ENCODE data around the gene MDM4.

MDM4 gene

GRCh38 chr1:204599098-204599497 lies 82.9 kb downstream of the MDM4 start:
- TF ChIP-seq PAX5 (IDR thresholded peaks at IDR 0.05; ENCODE audit: insufficient read depth, low read length, severe bottlenecking) (no peak), TAF1 (IDR thresholded peaks at IDR 0.05; ENCODE audit: low read depth, low read length) (no peak), POLR2A (IDR thresholded peaks at IDR 0.05; ENCODE audit: low read depth, low read length) (no peak), POLR2AphosphoS5 (IDR thresholded peaks at IDR 0.05; ENCODE audit: low read depth, low read length) (no peak), SPI1 (IDR thresholded peaks at IDR 0.05; ENCODE audit: low read depth, low read length) (no peak)
- DNase-seq (ENCODE audit: insufficient read length, low spot score) (no peak), FAIRE-seq (no peak)

GRCh38 chr1:204599596-204599995 lies 83.4 kb downstream of the MDM4 start:
- DNase-seq (ENCODE audit: insufficient read length, low spot score) (no peak), FAIRE-seq (no peak)
- TF ChIP-seq POLR2A (IDR thresholded peaks at IDR 0.05; ENCODE audit: low read depth, low read length) (no peak), POLR2AphosphoS5 (IDR thresholded peaks at IDR 0.05; ENCODE audit: low read depth, low read length) (no peak), TAF1 (IDR thresholded peaks at IDR 0.05; ENCODE audit: low read depth, low read length) (no peak), PAX5 (IDR thresholded peaks at IDR 0.05; ENCODE audit: insufficient read depth, low read length, severe bottlenecking) (no peak)

GRCh38 chr1:204600203-204600602 lies 84.0 kb downstream of the MDM4 start:
- TF ChIP-seq PAX5 (IDR thresholded peaks at IDR 0.05; ENCODE audit: insufficient read depth, low read length, severe bottlenecking) (no peak), POU2F2 (IDR thresholded peaks at IDR 0.05; ENCODE audit: low read depth, low read length) (no peak), TAF1 (IDR thresholded peaks at IDR 0.05; ENCODE audit: low read depth, low read length) (no peak), SPI1 (IDR thresholded peaks at IDR 0.05; ENCODE audit: low read depth, low read length) (no peak), POLR2A (IDR thresholded peaks at IDR 0.05; ENCODE audit: low read depth, low read length) (no peak), POLR2AphosphoS5 (IDR thresholded peaks at IDR 0.05; ENCODE audit: low read depth, low read length) (no peak)
- DNase-seq (ENCODE audit: insufficient read length, low spot score) (no peak), FAIRE-seq (no peak)

- DNase-seq (ENCODE audit: insufficient read length, low spot score) = no peak
- TF ChIP-seq TAF1 (IDR thresholded peaks at IDR 0.05; ENCODE audit: low read depth, low read length) = no peak
- no peak for TF ChIP-seq POLR2A (IDR thresholded peaks at IDR 0.05; ENCODE audit: low read depth, low read length)
- TF ChIP-seq PAX5 (IDR thresholded peaks at IDR 0.05; ENCODE audit: insufficient read depth, low read length, severe bottlenecking) = no peak
- TF ChIP-seq POLR2AphosphoS5 (IDR thresholded peaks at IDR 0.05; ENCODE audit: low read depth, low read length) = no peak
- TF ChIP-seq POU2F2 (IDR thresholded peaks at IDR 0.05; ENCODE audit: low read depth, low read length) = no peak
- no peak for TF ChIP-seq SPI1 (IDR thresholded peaks at IDR 0.05; ENCODE audit: low read depth, low read length)
- no peak for FAIRE-seq
These were observed 84.8 kb downstream of the MDM4 start for GRCh38 chr1:204600968-204601367.

GRCh38 chr1:204602111-204602579 lies 85.9 kb downstream of the MDM4 start:
- FAIRE-seq = no peak
- TF ChIP-seq POLR2AphosphoS5 (IDR thresholded peaks at IDR 0.05; ENCODE audit: low read depth, low read length) (no peak), PAX5 (IDR thresholded peaks at IDR 0.05; ENCODE audit: insufficient read depth, low read length, severe bottlenecking) (no peak), POU2F2 (IDR thresholded peaks at IDR 0.05; ENCODE audit: low read depth, low read length) (no peak), TAF1 (IDR thresholded peaks at IDR 0.05; ENCODE audit: low read depth, low read length) (no peak), POLR2A (IDR thresholded peaks at IDR 0.05; ENCODE audit: low read depth, low read length) (no peak), SPI1 (IDR thresholded peaks at IDR 0.05; ENCODE audit: low read depth, low read length) (no peak)

GRCh38 chr1:204602871-204603542 lies 86.8 kb downstream of the MDM4 start:
- FAIRE-seq = no peak
- TF ChIP-seq SPI1 (IDR thresholded peaks at IDR 0.05; ENCODE audit: low read depth, low read length) = no peak
- TF ChIP-seq POLR2AphosphoS5 (IDR thresholded peaks at IDR 0.05; ENCODE audit: low read depth, low read length) = no peak
- no peak for TF ChIP-seq PAX5 (IDR thresholded peaks at IDR 0.05; ENCODE audit: insufficient read depth, low read length, severe bottlenecking)
- TF ChIP-seq POU2F2 (IDR thresholded peaks at IDR 0.05; ENCODE audit: low read depth, low read length) = no peak
- no peak for TF ChIP-seq POLR2A (IDR thresholded peaks at IDR 0.05; ENCODE audit: low read depth, low read length)
- TF ChIP-seq TAF1 (IDR thresholded peaks at IDR 0.05; ENCODE audit: low read depth, low read length) = no peak
- DNase-seq (ENCODE audit: insufficient read length, low spot score) = no peak

More at GRCh38 chr1:204602111-204602579, 85.9 kb downstream of the MDM4 start:
- no peak for DNase-seq (ENCODE audit: insufficient read length, low spot score)

GRCh38 chr1:204605791-204606190 lies 89.6 kb downstream of the MDM4 start:
- DNase-seq (ENCODE audit: insufficient read length, low spot score) = no peak
- no peak for FAIRE-seq
- TF ChIP-seq SPI1 (IDR thresholded peaks at IDR 0.05; ENCODE audit: low read depth, low read length) (no peak), TAF1 (IDR thresholded peaks at IDR 0.05; ENCODE audit: low read depth, low read length) (no peak), POU2F2 (IDR thresholded peaks at IDR 0.05; ENCODE audit: low read depth, low read length) (no peak), POLR2AphosphoS5 (IDR thresholded peaks at IDR 0.05; ENCODE audit: low read depth, low read length) (no peak), PAX5 (IDR thresholded peaks at IDR 0.05; ENCODE audit: insufficient read depth, low read length, severe bottlenecking) (no peak), POLR2A (IDR thresholded peaks at IDR 0.05; ENCODE audit: low read depth, low read length) (no peak)

Data from GM12891 (cell line).